Stimulated activated CD4-positive, alpha-beta T cell treated with anti-CD3 and anti-CD28 coated beads, Interleukin-2, amount 100 ng/mL, for 48 hours (primary cell): ENCODE measurements around the gene DDC.

Source experiments
- DNase-seq, 2 donors: peaks; one replicate each; pipeline ENCODE4 v3.0.0-alpha.2; 2020

The DDC gene

DNA sequence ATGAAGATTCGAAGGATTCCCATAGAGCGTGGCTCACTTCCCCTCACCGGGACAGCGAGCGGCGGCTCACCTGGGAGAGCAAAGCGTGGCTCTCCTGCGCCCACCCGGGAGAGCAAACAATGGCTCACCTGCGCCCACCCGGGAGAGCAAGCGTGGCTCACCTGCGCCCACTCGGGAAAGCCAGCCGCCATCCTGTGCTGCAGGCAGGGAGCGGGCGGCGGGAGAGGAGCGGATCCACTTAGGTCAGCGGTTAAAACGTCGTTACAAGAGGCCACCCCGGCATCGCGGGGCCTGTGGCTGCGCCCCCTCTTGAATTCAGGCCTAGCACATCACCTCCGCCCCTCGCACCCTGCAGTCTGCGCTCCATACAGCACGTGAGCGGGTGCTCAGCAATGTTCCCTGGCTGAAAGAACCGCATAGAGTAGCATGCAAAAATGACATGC lies 114.6 kb downstream of the DDC start:
- DNase-seq: no peak

GRCh38 chr7:50449881-50450589 lies 115.2 kb downstream of the DDC start, which contains the start of gene FIGNL1:
Gene FIGNL1 (minus strand): TSS chr7:50450350. CDS start chr7:50447287, 3,063 bp downstream.
- DNase-seq: peak; percentile 73 to 80

- no peak for DNase-seq
Observed at GRCh38 chr7:50449501-50449880, 115.7 kb downstream of the DDC start.

DNA sequence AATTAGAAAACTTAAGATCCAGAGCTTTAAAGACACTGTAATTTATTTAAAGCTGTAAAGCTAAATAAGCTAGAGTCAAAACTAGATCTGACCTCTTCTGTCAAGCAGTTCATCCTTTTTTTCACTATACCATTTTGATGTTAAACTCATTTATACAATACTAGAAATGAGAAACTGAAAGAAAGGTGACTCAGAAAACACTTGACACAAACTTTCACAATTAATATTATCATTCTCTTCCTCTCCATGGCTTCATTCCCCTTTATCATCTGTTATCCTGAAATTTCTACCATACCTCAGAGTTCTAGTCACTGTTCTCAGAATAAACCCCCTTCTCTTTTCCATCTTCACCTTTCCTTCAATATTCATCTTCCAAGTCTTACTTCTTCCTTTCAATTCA lies 116.4 kb downstream of the DDC start:
- DNase-seq: no peak

DNA sequence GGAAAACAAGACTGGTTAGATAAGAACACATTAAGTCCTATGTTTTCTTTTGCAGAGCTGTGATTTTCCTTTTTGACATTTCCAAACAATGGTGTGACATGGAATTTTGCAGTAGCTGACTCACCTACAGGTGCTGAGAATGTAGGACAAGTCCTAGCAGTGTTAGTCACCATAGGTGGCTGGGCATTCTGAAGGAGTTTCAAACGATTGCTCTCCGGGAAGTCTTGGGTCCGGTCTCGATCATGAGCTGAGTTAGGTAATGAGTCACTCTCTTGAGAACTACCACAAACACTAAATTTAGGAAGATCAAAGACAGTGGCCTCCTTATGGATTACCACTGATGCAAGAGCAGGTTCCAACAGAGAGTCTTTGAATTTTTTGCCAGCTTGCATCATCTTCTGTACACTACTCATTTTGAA lies 118.7 kb downstream of the DDC start:
- no peak for DNase-seq

- DNase-seq: no peak
Observed at GRCh38 chr7:50436133-50436806, 128.9 kb downstream of the DDC start.

DNA sequence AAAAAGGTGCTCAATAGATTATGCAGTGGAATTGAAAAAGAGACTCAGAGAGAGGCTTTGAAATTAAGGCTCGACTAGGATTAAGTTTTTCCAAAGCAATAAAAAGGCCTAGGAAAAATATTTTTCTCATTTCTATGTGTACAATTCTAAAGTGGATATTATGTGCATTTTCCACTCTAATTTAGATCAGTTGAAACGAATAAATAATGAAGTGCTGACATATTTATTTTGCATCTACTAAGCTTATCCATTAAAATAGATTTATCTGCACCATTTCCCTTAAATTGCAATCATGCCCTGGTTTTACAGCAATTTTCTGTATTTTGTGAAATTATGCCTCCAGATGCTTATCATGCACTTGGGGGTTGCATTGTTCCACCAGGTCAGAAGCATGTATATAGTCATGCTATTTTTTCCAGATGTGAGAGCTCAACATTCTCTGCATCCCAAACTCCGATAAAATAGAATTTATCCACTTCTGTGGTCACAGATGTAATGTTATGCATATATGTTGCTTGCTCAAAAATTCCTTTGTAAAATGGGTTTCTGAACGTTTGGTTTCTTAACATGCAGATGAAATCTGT lies 133.4 kb downstream of the DDC start:
- no peak for DNase-seq

DNA sequence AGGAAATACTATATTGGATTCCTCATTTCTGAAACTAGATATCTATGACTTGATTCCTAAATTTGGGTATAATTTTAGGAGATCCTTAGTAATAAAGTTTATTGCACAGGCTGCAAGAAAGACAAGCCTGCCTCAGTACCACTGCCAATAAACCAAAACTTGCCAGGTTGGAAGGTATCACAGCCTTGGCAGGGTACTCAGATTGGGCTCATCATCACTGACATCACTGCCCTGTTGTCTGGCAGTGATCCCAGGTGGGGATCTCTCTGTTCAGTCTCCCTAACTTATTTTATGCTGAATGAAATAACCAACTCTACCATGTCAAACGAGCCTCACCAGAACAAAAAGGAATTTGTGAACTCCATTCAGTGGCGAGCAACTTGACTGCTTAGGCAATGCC lies 133.9 kb downstream of the DDC start:
- no peak for DNase-seq

- DNase-seq: no peak
Observed at GRCh38 chr7:50428911-50429310, 136.3 kb downstream of the DDC start.

DNA sequence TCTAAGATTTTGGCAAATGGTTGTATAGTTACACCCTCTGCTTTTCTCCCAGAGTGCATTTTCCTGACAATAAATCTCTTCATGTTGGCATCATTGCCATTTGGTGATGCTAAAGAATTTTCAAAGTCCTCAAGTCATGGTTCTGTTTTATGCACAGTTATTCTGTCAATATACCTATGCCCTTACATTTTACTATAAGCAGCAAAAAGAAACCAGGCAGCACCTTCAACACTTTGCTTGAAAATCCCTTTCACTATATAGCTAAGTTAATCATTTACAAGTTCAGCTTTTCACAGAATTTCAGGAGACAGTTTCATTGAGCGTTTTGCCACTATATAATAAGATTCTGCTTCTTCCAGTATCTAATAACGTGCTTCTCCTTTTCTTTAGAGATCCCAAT lies 137.7 kb downstream of the DDC start:
- DNase-seq: no peak

GRCh38 chr7:50426280-50427045 lies 138.7 kb downstream of the DDC start:
- no peak for DNase-seq

DNA sequence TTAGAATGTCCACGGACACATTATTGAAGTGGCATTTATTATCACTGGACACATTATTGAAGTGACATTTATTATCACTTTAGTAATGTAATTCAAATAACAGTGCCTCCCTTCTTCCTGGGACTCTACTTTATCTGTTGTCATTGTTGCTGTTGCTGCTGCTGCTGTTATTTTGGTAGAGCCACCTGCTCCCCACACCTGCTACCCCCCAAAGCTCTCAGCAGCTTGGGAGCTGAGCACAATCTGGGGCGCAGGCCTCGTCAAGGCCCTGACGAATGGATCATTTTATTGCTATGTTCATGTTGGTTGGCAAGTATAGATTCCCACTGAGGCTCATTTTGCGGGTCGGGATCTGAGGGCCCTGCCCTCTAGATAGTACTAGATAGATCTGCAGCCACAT lies 139.9 kb downstream of the DDC start:
- DNase-seq: no peak

GRCh38 chr7:50423860-50424259 lies 141.3 kb downstream of the DDC start:
- DNase-seq: no peak

GRCh38 chr7:50422858-50423257 lies 142.3 kb downstream of the DDC start:
- no peak for DNase-seq

GRCh38 chr7:50421043-50421442 lies 144.2 kb downstream of the DDC start:
- no peak for DNase-seq

DNA sequence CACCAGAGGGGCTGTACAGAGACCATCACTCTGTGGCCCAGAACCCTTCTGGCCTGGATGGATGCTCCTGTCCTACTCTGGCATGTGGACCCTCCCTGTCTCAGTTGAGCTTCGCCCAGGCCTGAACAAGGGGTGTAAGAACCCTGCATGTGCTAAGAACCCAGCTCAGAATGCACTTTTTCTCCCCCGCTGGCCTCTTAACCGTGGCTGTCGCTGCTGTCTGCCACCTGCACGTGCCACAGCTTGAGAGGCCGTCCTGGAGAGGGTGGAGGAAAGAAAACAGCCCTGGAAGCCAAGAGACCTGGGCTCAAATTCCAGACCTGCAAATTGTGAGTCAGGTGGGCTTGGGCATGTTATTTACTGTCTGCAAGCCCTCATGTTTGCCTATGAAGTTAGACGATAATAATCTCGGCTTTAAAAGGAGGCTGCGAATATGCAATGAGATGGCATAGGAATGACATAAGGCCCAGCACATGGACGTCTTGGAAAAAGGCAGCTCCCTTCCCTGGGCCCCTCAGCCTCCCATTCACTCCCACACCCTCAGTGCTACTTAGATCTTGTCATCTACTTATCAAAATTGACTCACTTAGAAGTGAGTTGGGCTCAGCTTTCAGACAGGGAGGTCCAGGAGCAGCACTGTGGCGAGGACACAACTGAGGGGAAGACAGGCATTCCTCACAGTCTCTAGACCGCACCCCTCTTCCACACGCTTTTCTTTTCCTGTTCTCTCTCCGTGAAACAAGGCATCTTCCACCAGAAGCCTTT lies 146.5 kb downstream of the DDC start:
- DNase-seq: no peak

DNA sequence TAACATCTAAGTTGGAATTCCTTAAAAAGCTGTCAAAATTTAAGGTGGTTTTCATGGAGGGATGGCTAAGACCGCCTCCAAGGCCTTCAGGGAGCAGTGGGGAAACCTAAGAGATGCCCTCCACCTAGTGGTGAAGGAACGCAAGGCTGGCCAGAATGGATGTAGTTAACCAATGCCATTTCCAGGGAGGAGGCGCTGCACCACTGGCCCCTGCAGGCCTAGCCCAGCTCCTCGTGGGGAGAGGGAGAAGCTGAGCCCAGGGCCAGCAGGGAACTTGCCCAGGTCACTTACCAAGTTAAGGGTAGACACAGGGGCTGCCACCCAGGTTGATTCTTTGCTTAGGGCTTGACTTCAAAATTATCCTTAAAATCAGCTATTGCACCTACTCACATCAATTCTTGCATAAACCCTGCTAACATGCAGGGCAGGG lies 147.1 kb downstream of the DDC start:
- DNase-seq: peak; percentile 65 to 69

DNA sequence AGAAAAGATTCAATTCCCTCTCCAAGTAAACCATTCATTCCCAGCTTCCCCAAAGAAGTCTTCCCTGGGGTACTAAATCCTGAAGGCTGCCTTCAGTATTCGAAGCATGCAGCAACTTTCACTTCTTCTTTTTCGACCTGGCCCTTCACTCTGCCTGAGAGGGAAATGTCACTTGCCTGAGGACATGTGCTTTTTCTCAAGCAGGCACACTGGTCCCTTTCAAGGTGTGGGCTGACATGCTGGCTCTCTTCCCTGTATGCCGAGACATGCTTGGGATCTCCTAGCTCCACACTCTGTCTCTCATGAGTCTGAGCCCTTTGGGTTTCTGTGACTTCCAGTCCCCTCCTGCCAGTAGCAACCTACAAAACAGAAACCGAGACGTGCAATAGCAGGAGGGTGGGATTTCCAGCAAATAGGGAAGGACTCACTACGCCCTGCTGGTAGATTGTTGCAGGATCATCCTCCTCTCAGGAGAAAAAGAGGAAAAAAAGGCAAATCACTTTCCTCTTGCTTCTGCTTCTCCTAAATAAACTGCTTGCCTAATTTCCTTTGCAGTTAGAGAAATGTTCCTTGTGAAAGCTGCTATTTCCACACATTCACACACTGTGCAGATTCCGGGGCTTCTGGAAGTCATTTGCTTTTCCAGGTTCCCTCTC lies 148.6 kb downstream of the DDC start:
- DNase-seq: no peak

GRCh38 chr7:50415844-50416364 lies 149.3 kb downstream of the DDC start:
- DNase-seq: no peak

- no peak for DNase-seq
Observed at GRCh38 chr7:50413561-50413960, 151.6 kb downstream of the DDC start.

DNA sequence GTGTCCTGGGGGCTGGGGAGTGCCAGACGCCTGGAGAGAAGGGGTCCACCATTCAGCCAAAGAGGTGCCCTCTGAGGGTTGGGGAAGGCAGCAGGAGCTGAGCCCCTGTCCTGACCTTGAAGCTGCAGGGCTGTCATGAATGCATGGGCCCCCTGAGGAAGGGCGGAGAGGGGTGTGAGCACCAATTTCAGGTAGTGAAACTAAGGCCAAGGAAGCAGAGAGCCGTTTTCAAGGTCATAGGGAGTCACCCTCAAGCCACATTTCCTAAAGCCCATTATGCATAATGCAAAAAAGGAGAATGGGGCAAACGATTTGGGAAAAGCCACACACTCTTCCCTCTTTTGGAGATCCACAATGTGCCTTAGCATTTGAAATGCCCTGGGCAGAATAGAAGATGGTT lies 152.2 kb downstream of the DDC start:
- no peak for DNase-seq

DNA sequence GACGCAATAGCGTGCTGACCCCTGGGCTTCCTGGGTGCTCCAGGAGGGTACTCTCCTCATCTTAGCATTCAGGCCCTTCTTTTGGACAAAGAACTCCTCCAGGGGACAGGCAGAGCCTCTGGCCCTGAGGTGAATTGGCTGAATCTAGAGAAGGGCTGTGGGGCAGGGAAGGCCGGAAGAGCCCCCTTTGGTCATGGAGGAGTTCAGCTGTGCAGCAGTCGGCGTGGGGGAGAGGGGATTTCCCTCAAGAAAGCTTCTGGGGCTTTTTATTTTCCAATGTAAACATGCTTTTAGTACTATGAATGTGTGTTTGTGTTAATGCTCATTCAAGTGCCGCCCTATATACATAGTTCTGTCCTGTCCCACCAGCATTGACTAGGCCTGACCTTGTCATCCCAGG lies 153.9 kb downstream of the DDC start:
- no peak for DNase-seq
